HFFc6 (cell line): ENCODE measurements around the gene ZNF556. TPM values are rescaled to one million over a fixed set of nuclear protein-coding genes. Genes with fewer than 3 reads are reported as not detected.
"Not testable (repeated sequence)": the region's sequence is repeated elsewhere in the genome, so short reads cannot be mapped to it uniquely, and the experiment has no call there.

Experiments
- DNase-seq: peaks from one replicate; pipeline ENCODE4 v3.0.0-alpha.2; 2018
- H3K27ac Mint-ChIP-seq: 2 replicates; pipeline ENCODE4 v1.8.0; 2020; ENCODE audit warnings: mild to moderate bottlenecking, mixed read lengths
- H3K27me3 Mint-ChIP-seq: 2 replicates; pipeline ENCODE4 v1.8.0; 2021; ENCODE audit warnings: mild to moderate bottlenecking, moderate library complexity, mixed read lengths; ENCODE audit not compliant: insufficient read depth
- H3K36me3 Mint-ChIP-seq: 2 replicates; pipeline ENCODE4 v1.8.0; 2021; ENCODE audit warnings: low read depth, mixed read lengths
- H3K4me1 Mint-ChIP-seq: 2 replicates; pipeline ENCODE4 v1.8.0; 2020; ENCODE audit warnings: low read depth, mixed read lengths
- H3K4me3 Mint-ChIP-seq: 2 replicates; pipeline ENCODE4 v1.8.0; 2020; ENCODE audit warnings: mild to moderate bottlenecking, moderate library complexity, mixed read lengths
- H3K9me3 Mint-ChIP-seq: 2 replicates; pipeline ENCODE4 v1.8.0; 2020; ENCODE audit warnings: mild to moderate bottlenecking, mixed read lengths
- CTCF ChIP-seq: fragments of 200-600 bp; sonication (generic); IDR thresholded peaks from 2 replicates; pipeline ENCODE4 v1.5.0; 2021; ENCODE audit warnings: antibody characterized with exemption, mild to moderate bottlenecking
- total RNA-seq, 6 experiments: library from RNA; stranded (reverse); fragmentation: NEBNext Ultra II Directional; extraction: Animal tissue kit (Norgen Biotek cat#: 25700); gene quantifications; 2 replicates in 1 of 6; 3 replicates in 5 of 6; pipeline ENCODE4 v1.2.3, GENCODE V29; 2021

The ZNF556 gene
- total RNA-seq, 6 experiments from 2014 or later = not detected

- Mint-ChIP-seq H3K27ac (no peak overlapping the region), H3K27me3 (no peaks in the 10 kb centered on the region; the same call in 1 of the 2 replicates), H3K4me3 (no peak overlapping the region), H3K4me1 (peaks cover 6% of the 10 kb centered on the region; the same call in 1 of the 2 replicates), H3K9me3 (peaks cover 12% of the 10 kb centered on the region; the same call in 1 of the 2 replicates), H3K36me3 (no peaks in the 10 kb centered on the region; the same call in 1 of the 2 replicates)
- DNase-seq = no peak
- TF ChIP-seq CTCF = no peak
Measured at GRCh38 chr19:2869618-2870017, 2.5 kb downstream of the ZNF556 start.

DNA sequence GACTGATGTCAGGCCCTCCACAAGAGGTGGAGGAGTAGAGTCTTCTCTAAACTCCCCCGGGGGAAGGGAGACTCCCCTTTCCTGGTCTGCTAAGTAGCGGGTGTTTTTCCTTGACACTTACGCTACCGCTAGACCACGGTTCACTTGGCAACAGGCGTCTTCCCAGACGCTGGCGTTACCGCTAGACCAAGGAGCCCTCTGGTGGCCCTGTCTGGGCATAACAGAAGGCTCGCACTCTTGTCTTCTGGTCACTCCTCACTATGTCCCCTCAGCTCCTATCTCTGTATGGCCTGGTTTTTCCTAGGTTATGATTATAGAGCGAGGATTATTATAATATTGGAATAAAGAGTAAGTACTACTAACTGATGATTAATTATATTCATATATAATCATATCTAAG, 5.0 kb downstream of the ZNF556 start:
- peak; percentile 47 for TF ChIP-seq CTCF
- not testable (repeated sequence) for H3K4me3 Mint-ChIP-seq, H3K27ac Mint-ChIP-seq, DNase-seq, H3K36me3 Mint-ChIP-seq, H3K27me3 Mint-ChIP-seq, H3K4me1 Mint-ChIP-seq
- peaks cover 15% of the 10 kb centered on the region for H3K9me3 Mint-ChIP-seq

- H3K9me3 Mint-ChIP-seq = peaks cover 33% of the 10 kb centered on the region
- H3K27ac Mint-ChIP-seq = no peak overlapping the region
- no peak overlapping the region for H3K4me3 Mint-ChIP-seq
- DNase-seq = no peak
- no peak for TF ChIP-seq CTCF
- H3K36me3 Mint-ChIP-seq = peaks cover 10% of the 10 kb centered on the region; the same call in 1 of the 2 replicates
- no peaks in the 10 kb centered on the region for H3K4me1 Mint-ChIP-seq
- H3K27me3 Mint-ChIP-seq = no peaks in the 10 kb centered on the region
Measured at GRCh38 chr19:2877398-2878331, 10.5 kb downstream of the ZNF556 start.

DNA sequence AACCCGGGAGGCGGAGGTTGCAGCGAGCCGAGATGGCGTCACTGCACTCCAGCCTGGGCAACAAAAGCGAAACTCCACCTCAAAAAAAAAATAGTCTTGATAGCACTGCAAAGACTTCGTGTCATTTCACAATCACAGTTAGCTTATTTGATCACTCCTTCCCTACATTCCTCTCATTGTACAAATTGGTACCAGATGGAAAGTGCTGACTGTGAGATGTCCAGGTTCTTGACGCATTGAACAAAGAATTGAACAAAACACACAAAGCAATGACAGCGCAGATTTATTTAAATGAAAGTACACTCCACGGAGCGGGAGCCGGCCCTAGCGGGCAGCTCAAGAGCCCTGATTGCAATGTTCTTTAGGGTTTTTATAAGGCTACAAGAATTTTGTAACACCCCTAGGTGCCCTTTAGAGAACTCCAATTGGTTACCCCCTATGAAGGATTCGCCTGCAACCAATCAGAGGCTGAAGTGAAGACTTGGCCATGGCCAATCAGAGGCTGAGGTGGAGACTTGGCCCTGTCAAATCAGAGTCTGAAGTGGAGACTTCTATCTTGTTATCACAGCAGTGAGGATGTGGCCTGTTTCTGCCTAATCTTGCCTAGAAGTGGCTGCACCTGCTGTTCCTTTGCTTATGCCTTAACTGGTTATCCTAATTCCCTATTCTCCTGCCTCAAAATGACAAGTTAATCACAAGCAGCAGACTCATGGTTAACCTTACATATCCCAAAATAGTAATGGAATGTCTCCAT, 16.7 kb downstream of the ZNF556 start:
- H3K27me3 Mint-ChIP-seq = no peaks in the 10 kb centered on the region; the same call in 1 of the 2 replicates
- no peak overlapping the region for H3K27ac Mint-ChIP-seq
- H3K36me3 Mint-ChIP-seq = no peaks in the 10 kb centered on the region
- no peak for TF ChIP-seq CTCF
- peak overlapping the region; percentile 5; the same call in 1 of the 2 replicates for H3K4me3 Mint-ChIP-seq
- H3K9me3 Mint-ChIP-seq = peaks cover 10% of the 10 kb centered on the region
- no peak for DNase-seq
- H3K4me1 Mint-ChIP-seq = peaks cover 7% of the 10 kb centered on the region; the same call in 1 of the 2 replicates

DNA sequence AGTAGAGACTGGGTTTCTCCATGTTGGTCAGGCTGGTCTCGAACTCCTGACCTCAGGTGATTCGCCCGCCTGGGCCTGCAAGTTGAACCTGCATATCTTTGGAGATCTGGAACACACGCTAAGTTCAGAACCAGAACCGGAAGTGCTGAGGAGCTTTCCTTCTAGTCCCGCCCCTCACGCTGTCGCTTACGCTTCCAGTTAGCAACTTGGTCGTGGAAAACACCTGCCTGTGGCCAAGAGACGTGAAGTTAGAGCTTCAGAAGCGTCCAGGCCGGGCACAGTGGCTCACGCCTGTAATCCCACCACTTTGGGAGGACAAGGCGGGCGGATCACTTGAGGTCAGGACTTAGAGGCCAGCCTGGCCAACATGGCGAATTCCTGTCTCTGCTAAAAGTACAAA, 18.6 kb downstream of the ZNF556 start:
- Mint-ChIP-seq H3K4me1 (peaks cover 11% of the 10 kb centered on the region), H3K27me3 (no peaks in the 10 kb centered on the region; the same call in 1 of the 2 replicates), H3K27ac (no peak overlapping the region), H3K4me3 (no peak overlapping the region), H3K36me3 (no peaks in the 10 kb centered on the region), H3K9me3 (peaks cover 4% of the 10 kb centered on the region; the same call in 1 of the 2 replicates)
- no peak for DNase-seq
- no peak for TF ChIP-seq CTCF
